Parathyroid adenoma (tissue), 2 donors: ENCODE results near the gene PRKN.

Experiments used
- H2AFZ ChIP-seq: fragments of 300-600 bp; sonication (generic); one replicate; pipeline ENCODE4 v1.7.0; 2017; ENCODE audit warnings: antibody characterized with exemption, mild to moderate bottlenecking
- H3K27ac ChIP-seq: fragments of 300-600 bp; sonication (generic); one replicate; pipeline ENCODE4 v1.7.0; 2017
- H3K27me3 ChIP-seq: fragments of 300-600 bp; sonication (generic); one replicate; pipeline ENCODE4 v1.7.0; 2017; ENCODE audit warnings: low read length; ENCODE audit not compliant: control insufficient read depth, insufficient read depth
- H3K36me3 ChIP-seq: fragments of 300-600 bp; sonication (generic); one replicate; pipeline ENCODE4 v1.7.0; 2017; ENCODE audit warnings: low read length; ENCODE audit not compliant: control insufficient read depth, insufficient read depth
- H3K4me1 ChIP-seq: fragments of 300-600 bp; sonication (generic); one replicate; pipeline ENCODE4 v1.7.0; 2017; ENCODE audit warnings: control low read depth
- H3K4me2 ChIP-seq: fragments of 300-600 bp; sonication (generic); one replicate; pipeline ENCODE4 v1.7.0; 2017; ENCODE audit warnings: low read length
- H3K4me3 ChIP-seq: fragments of 300-600 bp; sonication (generic); one replicate; pipeline ENCODE4 v1.7.0; 2017; ENCODE audit warnings: low read depth, low read length
- H3K79me2 ChIP-seq: fragments of 300-600 bp; sonication (generic); one replicate; pipeline ENCODE4 v1.7.0; 2017; ENCODE audit warnings: control low read depth
- H3K9ac ChIP-seq: fragments of 300-600 bp; sonication (generic); one replicate; pipeline ENCODE4 v1.7.0; 2017; ENCODE audit warnings: mild to moderate bottlenecking
- H3K9me3 ChIP-seq: fragments of 300-600 bp; sonication (generic); one replicate; pipeline ENCODE4 v1.7.0; 2017; ENCODE audit warnings: low read length; ENCODE audit not compliant: control insufficient read depth
- CTCF ChIP-seq: fragments of 300-600 bp; sonication (generic); IDR thresholded peaks from one replicate; pipeline ENCODE4 v1.7.0; 2017; ENCODE audit warnings: antibody characterized with exemption, mild to moderate bottlenecking
- donor health status: primary hyperparathyroidism.

The PRKN gene

GRCh38 chr6:161788531-161788930 lies 939.0 kb downstream of the PRKN start:
- Histone ChIP-seq H3K79me2 (no peaks in the 10 kb centered on the region), H3K4me1 (no peaks in the 10 kb centered on the region), H3K27me3 (no peaks in the 10 kb centered on the region), H3K27ac (no peak overlapping the region), H3K4me2 (no peak overlapping the region), H3K9me3 (no peaks in the 10 kb centered on the region), H2AFZ (no peak overlapping the region), H3K36me3 (no peaks in the 10 kb centered on the region), H3K9ac (no peak overlapping the region), H3K4me3 (no peak overlapping the region)
- TF ChIP-seq CTCF, result no peak

DNA sequence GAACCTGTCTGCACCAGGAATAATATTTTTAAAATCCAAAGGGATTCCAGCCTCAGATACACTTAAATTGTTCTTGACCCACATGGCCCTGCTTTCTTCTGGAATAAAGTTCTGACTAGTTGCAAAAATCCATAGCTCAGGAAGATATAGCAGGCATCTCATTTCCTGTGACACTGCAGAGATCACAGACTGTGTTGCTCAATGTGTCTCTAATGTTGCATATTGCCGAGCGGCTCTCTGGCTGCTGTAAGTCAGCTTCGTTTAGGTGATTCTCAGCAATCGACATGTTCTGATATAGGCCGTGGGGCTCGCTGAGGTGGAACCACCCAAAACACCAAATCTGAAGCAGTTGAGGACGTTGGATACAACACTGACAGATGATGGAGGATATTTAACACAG lies 955.4 kb downstream of the PRKN start:
- Histone ChIP-seq H3K4me2 (no peak overlapping the region), H2AFZ (no peak overlapping the region), H3K9me3 (no peaks in the 10 kb centered on the region), H3K79me2 (no peaks in the 10 kb centered on the region), H3K4me3 (no peak overlapping the region), H3K4me1 (no peaks in the 10 kb centered on the region), H3K36me3 (no peaks in the 10 kb centered on the region), H3K27me3 (no peaks in the 10 kb centered on the region), H3K9ac (no peak overlapping the region), H3K27ac (no peak overlapping the region)
- no peak for TF ChIP-seq CTCF

GRCh38 chr6:161761966-161762365 lies 965.6 kb downstream of the PRKN start:
- H3K4me2 ChIP-seq, result no peak overlapping the region

DNA sequence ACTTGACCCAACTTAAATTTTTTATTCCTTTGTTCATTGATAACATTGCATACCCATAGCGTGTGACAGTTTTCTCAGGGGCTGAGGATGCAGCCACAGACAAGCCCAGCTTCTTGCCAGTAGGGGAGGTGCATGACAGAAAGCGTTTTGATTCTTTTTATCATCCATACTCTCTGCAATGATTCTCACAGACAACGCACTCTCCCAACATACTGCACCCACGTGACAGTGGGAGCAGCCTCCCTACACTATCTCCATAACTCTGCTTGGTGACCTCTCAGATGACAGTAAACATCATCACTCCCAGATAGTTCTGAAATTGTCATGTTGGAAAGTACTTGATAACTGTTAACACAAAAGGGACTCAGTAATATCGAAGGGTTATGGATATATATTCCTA lies 972.5 kb downstream of the PRKN start:
- no peak for TF ChIP-seq CTCF

More at GRCh38 chr6:161761966-161762365, 965.6 kb downstream of the PRKN start:
- H3K9me3 ChIP-seq, result no peaks in the 10 kb centered on the region
- H3K4me1 ChIP-seq, result no peaks in the 10 kb centered on the region
- no peak overlapping the region for H3K4me3 ChIP-seq
- H2AFZ ChIP-seq, result no peak overlapping the region
- no peak overlapping the region for H3K27ac ChIP-seq
- no peaks in the 10 kb centered on the region for H3K36me3 ChIP-seq
- no peaks in the 10 kb centered on the region for H3K27me3 ChIP-seq
- no peak for TF ChIP-seq CTCF
- H3K9ac ChIP-seq, result no peak overlapping the region
- no peaks in the 10 kb centered on the region for H3K79me2 ChIP-seq

GRCh38 chr6:161750686-161751085 lies 976.9 kb downstream of the PRKN start:
- Histone ChIP-seq H3K4me3 (no peak overlapping the region), H3K27me3 (no peaks in the 10 kb centered on the region), H3K4me1 (no peaks in the 10 kb centered on the region), H3K79me2 (no peaks in the 10 kb centered on the region), H3K9ac (no peak overlapping the region), H3K9me3 (no peaks in the 10 kb centered on the region), H3K36me3 (no peaks in the 10 kb centered on the region), H3K27ac (no peak overlapping the region), H3K4me2 (no peak overlapping the region), H2AFZ (no peak overlapping the region)
- TF ChIP-seq CTCF, result no peak

More for the DNA sequence above, 972.5 kb downstream of the PRKN start:
- Histone ChIP-seq H3K79me2 (no peaks in the 10 kb centered on the region), H3K27ac (no peak overlapping the region), H3K4me2 (no peak overlapping the region), H3K27me3 (no peaks in the 10 kb centered on the region), H3K4me1 (no peaks in the 10 kb centered on the region), H3K9ac (no peak overlapping the region), H3K9me3 (no peaks in the 10 kb centered on the region), H3K4me3 (no peak overlapping the region), H2AFZ (no peak overlapping the region), H3K36me3 (no peaks in the 10 kb centered on the region)
